Hematopoietic multipotent progenitor cell treated with erythropoietin and hydrocortisone succinate and interleukin-3 and kit ligand, for 15 days (in vitro differentiated cells): Measurements from ENCODE around the gene GPR158.
"Not testable (repeated sequence)": the region's sequence is repeated elsewhere in the genome, so short reads cannot be mapped to it uniquely, and the experiment has no call there.

Experiments
- DNase-seq: peaks from one replicate; pipeline ENCODE4 v3.0.0-alpha.2; 2015; ENCODE audit warnings: low spot score

GPR158 gene

GRCh38 chr10:25174461-25175230 is at the start of gene GPR158:
TSS of gene GPR158 (plus strand) at chr10:25175001. CDS start at chr10:25175421, 420 bp downstream.
- no peak for DNase-seq

DNA sequence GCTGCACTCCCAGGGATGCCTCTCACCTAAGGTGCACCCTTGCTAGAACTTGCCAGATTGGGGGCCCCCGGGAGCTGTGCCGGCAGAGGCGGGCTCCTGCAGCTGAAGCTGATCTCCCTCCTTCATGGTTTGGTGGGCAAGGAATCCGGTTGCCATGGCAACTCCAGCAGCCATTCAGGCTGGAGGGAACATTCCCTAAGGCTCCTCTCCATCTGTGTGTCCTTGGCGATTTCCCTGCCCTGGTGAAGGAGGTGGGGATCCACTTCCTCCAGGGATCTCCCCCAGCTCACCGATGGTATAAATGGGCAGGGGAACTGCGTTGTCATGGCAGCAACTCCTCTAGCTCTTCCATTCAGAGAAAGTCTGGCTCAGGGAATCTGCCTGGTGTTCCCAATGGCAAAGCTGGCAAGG is 49.6 kb upstream of the GPR158 start:
- DNase-seq, result no peak

GRCh38 chr10:25129592-25129991 is 45.2 kb upstream of the GPR158 start:
- DNase-seq, result no peak

DNA sequence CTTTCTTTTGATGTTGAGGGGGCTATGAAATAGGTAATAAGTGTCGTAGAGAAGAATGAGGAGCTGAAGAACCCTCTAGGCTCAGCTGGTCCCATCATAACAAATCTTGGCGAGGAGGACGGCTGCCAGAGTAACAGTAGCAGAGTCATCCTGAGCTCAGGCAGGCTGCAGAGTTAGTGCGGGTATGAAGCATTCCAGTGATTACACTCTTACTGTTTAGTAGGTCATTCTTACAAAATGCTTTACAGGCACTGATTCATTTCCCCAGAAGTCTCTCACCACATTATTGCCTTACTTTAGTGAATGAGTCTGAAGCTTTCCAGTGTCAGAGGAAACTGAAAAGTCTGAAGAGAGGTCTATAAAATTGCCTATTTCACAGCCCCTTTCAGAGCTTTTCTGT is 43.9 kb upstream of the GPR158 start:
- DNase-seq, result no peak

DNA sequence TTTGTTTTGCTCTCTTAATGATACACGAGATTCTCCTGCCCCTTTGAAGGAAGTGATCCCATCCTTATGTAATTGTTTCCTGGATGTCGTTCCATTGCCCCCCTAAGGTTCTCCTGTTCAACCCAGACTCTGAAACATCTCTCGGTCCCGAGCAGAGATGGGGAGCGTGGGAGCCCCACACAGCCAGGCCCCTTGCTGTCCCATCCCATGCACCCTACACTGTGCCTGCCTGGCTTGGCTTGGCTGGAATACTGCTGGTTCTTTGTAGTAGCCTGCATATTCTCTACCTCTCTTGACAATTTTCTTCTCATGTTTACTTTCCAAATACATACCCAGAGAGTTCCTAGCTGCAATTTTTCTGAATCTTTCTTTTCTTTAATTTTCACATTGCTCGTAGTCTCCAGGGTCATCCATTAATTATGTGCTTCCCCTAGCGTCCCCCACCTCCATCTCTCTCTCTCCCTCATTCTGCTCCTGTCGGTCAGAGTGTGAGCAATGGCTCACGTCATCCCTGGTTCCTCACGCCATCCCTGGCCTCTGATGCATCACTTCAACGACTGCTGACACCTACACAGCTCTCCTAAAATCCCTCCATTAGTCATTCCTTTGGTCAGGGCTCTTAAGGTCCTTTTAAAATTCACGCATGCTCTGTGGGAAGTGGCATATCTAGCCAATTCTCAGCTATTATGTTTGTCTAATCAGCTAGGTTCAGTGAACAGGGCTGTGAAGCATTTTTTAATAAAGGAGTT is 32.5 kb upstream of the GPR158 start:
- no peak for DNase-seq

- no peak for DNase-seq
Measured at GRCh38 chr10:25157650-25158049, 17.2 kb upstream of the GPR158 start.

DNA sequence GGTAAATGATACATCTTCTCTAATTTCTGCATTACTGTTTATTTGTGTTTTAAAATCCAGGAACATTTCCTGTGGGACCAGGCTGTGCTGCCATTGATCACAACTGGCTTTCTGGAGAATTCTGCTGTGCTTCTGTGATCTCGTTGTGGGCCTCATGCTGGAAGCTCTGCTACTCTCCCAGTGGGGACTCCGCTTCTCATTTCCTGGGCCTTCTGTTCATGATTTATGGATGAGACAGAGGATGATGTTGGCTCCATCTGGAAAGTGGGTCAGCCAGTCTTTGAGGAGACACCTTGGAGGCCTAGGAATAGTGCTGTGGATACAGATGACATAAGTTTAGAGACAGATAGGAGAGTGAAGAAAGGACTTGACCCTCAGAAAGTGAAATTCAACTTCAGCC is 15.2 kb upstream of the GPR158 start:
- DNase-seq, result no peak

- no peak for DNase-seq
Measured at GRCh38 chr10:25162391-25162790, 12.4 kb upstream of the GPR158 start.

DNA sequence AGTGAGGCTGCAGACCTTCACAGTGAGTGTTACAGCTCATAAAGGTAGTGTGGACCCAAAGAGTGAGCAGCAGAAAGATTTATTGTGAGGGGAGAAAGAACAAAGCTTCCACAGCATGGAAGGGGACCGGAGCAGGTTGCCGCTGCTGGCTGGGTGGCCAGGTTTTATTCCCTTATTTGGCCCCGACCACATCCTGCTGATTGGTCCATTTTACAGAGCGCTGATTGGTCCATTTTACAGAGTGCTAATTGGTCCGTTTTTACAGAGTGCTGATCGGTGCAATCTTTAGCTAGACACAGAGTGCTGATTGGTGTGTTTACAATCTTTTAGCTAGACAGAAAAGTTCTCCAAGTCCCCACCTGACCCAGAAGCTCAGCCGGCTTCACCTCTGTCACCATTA is 11.3 kb upstream of the GPR158 start:
- DNase-seq, result not testable (repeated sequence)

DNA sequence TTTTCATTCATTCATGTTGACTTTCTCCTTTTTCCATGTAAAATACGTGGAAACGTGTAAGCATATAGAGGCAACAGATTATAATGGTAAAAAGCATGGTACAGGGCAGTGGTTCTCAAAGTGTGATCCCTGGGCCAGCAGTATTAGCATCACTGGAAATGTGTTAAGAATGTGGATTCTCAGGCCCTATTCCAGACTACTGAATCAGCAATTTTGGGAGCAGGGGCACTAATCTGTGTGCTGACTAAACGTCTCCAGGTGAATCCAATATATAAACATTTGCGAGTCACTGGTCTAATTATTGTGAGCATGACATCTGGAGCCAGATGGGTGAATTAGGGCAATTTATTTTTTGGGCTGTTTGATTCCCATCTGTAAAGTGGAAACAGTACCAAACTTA is 5.1 kb upstream of the GPR158 start:
- no peak for DNase-seq

DNA sequence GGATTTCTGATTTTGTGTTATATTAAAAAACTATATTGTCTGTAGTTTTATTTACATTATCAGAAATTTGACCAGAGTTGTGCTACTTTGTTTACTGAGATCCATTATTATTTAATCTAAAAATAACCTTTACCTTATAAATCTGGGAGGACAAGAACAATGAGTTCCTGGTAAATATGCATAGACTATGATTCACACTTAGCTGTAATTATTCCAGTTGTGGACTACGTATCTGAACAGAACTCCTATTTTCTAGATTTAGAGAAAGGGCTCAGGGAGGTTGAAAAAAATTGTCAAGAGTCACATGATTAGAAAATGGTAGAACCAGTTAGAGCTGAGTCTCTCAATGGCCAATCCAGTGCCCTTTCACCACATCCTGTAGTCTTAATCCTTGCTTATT is 4.2 kb upstream of the GPR158 start:
- no peak for DNase-seq

GRCh38 chr10:25175527-25176420 is 973 bp downstream of the GPR158 start:
- DNase-seq, result no peak

- no peak for DNase-seq
Measured at GRCh38 chr10:25176421-25176968, 1.7 kb downstream of the GPR158 start.

DNA sequence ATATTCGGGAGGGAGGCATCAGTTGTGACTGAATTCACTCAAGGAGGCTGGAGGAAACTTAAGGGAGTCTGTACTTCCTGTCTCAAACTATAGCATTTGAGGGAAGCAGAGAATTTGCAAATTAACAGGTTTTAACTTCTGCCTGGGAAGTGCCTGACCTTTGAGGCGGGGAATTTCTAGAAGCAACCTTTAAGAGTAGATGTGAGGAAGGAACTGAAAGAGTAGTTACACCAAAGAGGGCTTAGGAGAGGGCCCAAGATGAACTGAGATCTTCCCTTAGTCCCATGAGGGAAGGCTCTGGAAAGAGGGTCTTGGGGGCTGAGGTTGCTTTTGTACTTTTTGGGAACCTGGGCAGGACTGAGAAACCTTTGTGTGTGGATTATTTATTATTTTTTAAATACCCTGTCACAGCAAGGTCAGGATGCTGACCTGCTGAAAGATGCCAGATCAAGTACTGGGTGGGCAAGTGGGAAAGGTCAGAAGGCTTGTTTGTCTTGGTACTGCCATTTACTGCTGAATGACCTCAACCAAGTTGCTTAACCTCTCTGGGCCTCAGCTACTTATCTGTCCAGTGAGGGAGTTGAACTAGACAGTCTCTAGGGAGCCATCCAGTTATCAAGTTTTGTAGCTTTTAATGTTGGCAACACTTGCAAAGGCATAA is 2.4 kb downstream of the GPR158 start:
- DNase-seq, result no peak

- no peak for DNase-seq
Measured at GRCh38 chr10:25177754-25178135, 2.9 kb downstream of the GPR158 start.

DNA sequence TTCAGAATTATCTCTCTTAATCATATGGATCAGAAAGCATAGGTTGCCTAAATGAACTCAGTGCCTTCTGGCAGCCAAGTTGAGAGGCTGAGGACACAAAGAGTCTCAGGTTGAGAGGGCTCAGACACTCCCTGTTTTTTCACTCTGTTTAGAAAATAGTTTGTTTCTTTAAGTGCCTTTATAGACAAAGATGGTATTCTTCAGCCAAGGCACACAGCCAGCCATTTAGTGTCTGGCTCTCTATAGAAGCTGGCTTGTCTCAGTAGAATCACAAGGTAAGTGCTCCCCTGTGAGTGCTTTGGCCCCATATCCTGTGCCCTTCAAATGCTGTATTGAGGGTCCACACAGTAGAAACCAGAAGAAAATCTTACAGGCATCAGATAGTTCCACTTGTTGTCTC is 3.6 kb downstream of the GPR158 start:
- no peak for DNase-seq

DNA sequence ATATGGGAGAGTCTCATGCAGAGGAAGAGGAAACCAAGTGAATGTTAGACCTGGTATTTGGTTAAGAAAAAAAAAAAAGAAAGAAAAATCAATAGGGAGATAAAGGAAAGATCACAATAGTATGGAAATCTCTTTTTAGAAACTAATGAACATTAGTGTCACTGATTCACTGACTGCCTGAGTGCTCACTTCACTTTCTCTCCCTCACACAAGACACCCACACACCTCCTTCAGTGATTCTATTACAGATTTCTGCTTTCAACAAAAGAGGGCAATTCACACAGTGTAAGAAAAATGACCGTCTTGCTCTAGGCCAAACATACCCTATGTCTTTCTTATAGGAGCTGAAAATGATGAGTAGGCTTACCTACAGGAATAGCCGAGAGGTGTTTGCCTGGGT is 6.0 kb downstream of the GPR158 start:
- DNase-seq, result no peak

DNA sequence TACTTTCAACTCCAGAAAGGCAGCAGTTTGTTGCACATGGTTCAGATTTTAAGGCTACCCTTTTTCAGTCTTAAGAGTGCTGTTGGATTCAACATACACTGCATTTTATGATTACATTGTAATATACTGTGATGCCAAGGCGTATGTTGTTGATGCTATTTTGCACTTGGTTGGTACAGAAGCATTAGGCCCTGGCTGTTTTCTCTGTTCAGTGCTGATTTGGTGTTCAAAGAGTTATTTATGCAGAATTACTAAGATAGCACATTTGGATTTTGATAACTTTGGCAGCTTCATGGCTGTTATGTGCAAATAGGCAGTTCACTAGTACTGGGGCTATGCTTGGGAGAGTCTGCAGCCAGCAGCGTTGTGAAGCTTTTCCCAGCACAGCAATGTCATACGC is 7.8 kb downstream of the GPR158 start:
- no peak for DNase-seq

DNA sequence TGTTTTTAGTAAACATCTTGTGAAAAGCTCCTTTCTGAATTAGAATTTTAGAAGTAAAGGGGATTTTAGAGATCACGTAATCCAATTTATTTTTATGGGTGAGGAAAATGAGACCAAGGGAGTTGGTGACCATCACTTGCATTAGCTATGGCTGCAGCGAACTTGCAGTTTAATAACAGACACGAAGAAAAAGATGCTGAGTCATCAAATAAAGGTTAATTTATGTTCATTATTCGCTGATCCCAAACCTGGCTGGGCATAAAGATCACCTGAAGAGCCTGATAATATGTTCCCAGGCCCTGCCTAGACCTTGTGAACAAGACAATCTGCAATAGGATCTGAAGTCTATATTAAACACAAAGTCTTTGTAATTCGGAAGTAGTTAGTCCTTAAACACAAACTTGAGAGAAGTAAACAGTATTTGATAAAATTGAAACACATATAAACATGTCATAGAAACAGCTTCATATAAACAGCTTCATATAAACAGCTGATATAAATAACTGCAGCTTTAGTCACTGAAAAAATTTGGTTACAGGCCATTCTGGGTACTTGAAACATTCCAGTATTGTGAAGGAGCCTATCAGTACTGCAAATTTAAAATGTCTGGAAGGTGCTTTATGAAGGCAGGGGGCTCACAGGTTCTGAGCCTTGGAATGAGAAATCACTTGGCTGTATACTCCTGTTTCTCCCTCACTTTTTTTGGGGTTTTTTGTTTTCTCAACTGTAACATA is 16.5 kb downstream of the GPR158 start:
- no peak for DNase-seq

DNA sequence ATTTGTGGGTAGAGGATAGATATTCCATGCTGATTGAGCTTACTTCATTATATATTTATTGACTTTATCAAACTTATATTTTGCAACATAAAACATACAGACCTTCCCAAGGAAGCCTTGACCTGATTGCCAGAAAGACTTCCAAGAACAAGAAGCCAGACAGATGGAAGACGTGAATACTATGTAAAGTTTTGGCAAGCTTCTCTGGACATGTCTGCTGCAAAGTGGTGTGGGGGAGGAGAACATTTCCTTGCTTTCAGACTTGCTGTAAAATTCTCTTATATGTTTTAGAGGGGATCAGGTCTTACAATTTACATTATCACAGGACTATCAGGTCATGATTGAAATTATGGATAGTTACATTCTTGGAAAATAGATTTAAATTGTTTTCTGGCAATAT is 23.4 kb downstream of the GPR158 start:
- DNase-seq, result no peak
